ENCODE results near the gene MYO18A.

- no peak for TF ChIP-seq CTCF (IDR thresholded peaks at IDR 0.05 in 4 of 5, conservative IDR thresholded peaks at IDR 0.05 in 1 of 5)
- no peak for TF ChIP-seq POLR2A (IDR thresholded peaks at IDR 0.05)
Observed at GRCh38 chr17:29046473-29046839, 133.7 kb downstream of the MYO18A start.

Measured in gastrocnemius medialis (tissue), 4 donors.